Measurements from ENCODE around the gene PLCH2.

DNA sequence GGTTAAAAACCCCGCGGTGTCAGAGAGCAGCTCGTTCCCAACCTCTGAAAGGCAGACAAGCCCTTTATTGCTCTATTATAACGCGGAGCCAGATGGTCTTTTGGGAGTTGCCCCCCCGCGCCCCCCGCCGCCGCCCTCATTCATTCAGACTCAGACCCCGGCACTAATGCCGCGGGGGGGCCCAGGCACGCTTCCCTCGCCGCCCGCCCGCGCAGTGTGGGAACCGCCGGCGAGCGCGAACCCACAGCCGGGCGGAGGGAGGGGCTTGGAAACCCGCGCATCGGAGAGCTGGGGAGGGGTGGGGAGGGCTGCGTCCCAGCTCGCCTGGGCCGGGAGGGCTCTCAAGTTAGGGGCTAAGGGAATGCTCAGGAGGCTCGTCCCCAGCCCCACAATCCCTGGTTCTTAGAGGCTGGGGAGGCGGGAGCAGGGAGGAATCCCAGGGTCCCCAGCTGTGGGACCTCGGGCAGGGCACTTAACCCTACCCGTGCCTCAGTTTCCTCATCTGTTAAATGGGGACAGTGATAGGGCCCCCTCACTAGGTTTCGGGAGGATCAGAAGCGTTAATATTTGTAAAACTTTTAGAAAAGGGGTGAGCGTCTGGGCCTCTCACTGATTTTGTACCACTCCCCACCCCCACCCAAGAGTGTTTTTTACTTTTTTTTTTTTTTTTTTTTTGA is 64.9 kb downstream of the PLCH2 start:
- TF ChIP-seq, protein P1, sequence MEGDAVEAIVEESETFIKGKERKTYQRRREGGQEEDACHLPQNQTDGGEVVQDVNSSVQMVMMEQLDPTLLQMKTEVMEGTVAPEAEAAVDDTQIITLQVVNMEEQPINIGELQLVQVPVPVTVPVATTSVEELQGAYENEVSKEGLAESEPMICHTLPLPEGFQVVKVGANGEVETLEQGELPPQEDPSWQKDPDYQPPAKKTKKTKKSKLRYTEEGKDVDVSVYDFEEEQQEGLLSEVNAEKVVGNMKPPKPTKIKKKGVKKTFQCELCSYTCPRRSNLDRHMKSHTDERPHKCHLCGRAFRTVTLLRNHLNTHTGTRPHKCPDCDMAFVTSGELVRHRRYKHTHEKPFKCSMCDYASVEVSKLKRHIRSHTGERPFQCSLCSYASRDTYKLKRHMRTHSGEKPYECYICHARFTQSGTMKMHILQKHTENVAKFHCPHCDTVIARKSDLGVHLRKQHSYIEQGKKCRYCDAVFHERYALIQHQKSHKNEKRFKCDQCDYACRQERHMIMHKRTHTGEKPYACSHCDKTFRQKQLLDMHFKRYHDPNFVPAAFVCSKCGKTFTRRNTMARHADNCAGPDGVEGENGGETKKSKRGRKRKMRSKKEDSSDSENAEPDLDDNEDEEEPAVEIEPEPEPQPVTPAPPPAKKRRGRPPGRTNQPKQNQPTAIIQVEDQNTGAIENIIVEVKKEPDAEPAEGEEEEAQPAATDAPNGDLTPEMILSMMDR (conservative IDR thresholded peaks at IDR 0.05; ENCODE audit: low read length): no peak
- TF ChIP-seq EZH2phosphoT487 (IDR thresholded peaks at IDR 0.05; ENCODE audit: borderline replicate concordance, low read depth, low read length): no peak
